H1 (cell line): ENCODE measurements around the gene RSPH6A. TPM values are rescaled to one million over a fixed set of nuclear protein-coding genes. Genes with fewer than 3 reads are reported as not detected.
A peak's percentile ranks its signal among the peaks of the same experiment; 100 is the strongest.

ENCODE experiments used
- CTCF ChIA-PET: fragments of 300-600 bp; sonication (Branson Sonifier 250); formaldehyde crosslinking; loops from one replicate; lab custom pipeline; 2021; ENCODE audit not compliant: partially characterized antibody; lab: Charles Lee
- POLR2A ChIA-PET: fragments of 300-600 bp; sonication (Branson Sonifier 250); formaldehyde crosslinking; loops from one replicate; lab custom pipeline; 2021; ENCODE audit warnings: inconsistent platforms; ENCODE audit not compliant: partially characterized antibody; lab: Charles Lee
- DNase-seq, 2 experiments: peaks; one replicate each; pipeline versions ENCODE4 v3.0.0 to v3.0.0-alpha.2; 2010 to 2022; ENCODE audit warnings: low spot score in 2 of 2, low read depth in 1 of 2, mixed read lengths in 1 of 2
- FAIRE-seq: peaks from 2 replicates; lab custom pipeline; 2011; peaks lifted over from hg19 to GRCh38; lab: Jason Lieb, UNC
- H2AFZ ChIP-seq: 2 replicates; pipeline ENCODE4 v1.8.1; 2012; ENCODE audit warnings: low read length, inconsistent platforms
- H2AK5ac ChIP-seq: 2 replicates; pipeline ENCODE4 v1.6.1; 2013; ENCODE audit warnings: low read depth, low read length
- H2BK120ac ChIP-seq: replicated peaks from 2 replicates; pipeline ENCODE3; 2013; ENCODE audit warnings: low read depth, low read length, inconsistent platforms
- H2BK12ac ChIP-seq: 2 replicates; pipeline ENCODE4 v1.6.1; 2013; ENCODE audit warnings: low read depth, low read length
- H2BK15ac ChIP-seq: 2 replicates; pipeline ENCODE4 v1.6.1; 2013; ENCODE audit warnings: low read length
- H2BK20ac ChIP-seq: 2 replicates; pipeline ENCODE4 v1.6.1; 2013; ENCODE audit warnings: low read length
- H2BK5ac ChIP-seq: 2 replicates; pipeline ENCODE4 v1.6.1; 2013; ENCODE audit warnings: low read depth, low read length
- H3K14ac ChIP-seq: 2 replicates; pipeline ENCODE4 v1.6.1; 2013; ENCODE audit warnings: inconsistent platforms; ENCODE audit not compliant: insufficient read length
- H3K18ac ChIP-seq: 2 replicates; pipeline ENCODE4 v1.6.1; 2013; ENCODE audit warnings: low read length; ENCODE audit errors: extremely low read depth
- H3K23ac ChIP-seq: 2 replicates; pipeline ENCODE4 v1.6.1; 2013; ENCODE audit warnings: inconsistent platforms; ENCODE audit not compliant: insufficient read length
- H3K23me2 ChIP-seq: 2 replicates; pipeline ENCODE4 v1.6.1; 2013; ENCODE audit warnings: low read depth, low read length
- H3K27ac ChIP-seq: 2 replicates; pipeline ENCODE4 v1.6.1; 2011; ENCODE audit warnings: low read depth, low read length, inconsistent platforms
- H3K27me3 ChIP-seq, 4 experiments: replicated peaks in 1 of 4; 1 replicate in 1 of 4; 2 replicates in 3 of 4; pipeline versions ENCODE4 v1.6.1 to v1.8.1; 2011 to 2013; ENCODE audit warnings: low read length in 3 of 4, mild to moderate bottlenecking in 3 of 4, inconsistent platforms in 2 of 4, mixed read lengths in 2 of 4, moderate library complexity in 1 of 4; ENCODE audit not compliant: control insufficient read depth in 3 of 4, insufficient read depth in 3 of 4; ENCODE audit errors: extremely low read depth in 1 of 4
- H3K36me3 ChIP-seq, 4 experiments: 2 replicates each; pipeline versions ENCODE4 v1.6.1 to v1.8.1; 2011 to 2013; ENCODE audit warnings: mild to moderate bottlenecking in 4 of 4, low read length in 3 of 4, moderate library complexity in 2 of 4, control low read depth in 1 of 4, inconsistent platforms in 1 of 4; ENCODE audit not compliant: insufficient read depth in 4 of 4, control insufficient read depth in 2 of 4
- H3K4ac ChIP-seq: replicated peaks from 2 replicates; pipeline ENCODE3; 2013; ENCODE audit warnings: low read length, low read depth, mixed read lengths, inconsistent platforms; ENCODE audit not compliant: insufficient read length
- H3K4me1 ChIP-seq, 4 experiments: replicated peaks in 1 of 4; 1 replicate in 1 of 4; 2 replicates in 3 of 4; pipeline versions ENCODE4 v1.6.1 to v1.8.1; 2011 to 2013; ENCODE audit warnings: low read length in 3 of 4, inconsistent platforms in 2 of 4, mixed read lengths in 1 of 4; ENCODE audit not compliant: insufficient read depth in 4 of 4, control insufficient read depth in 3 of 4
- H3K4me2 ChIP-seq, 2 experiments: 2 replicates each; pipeline versions ENCODE4 v1.6.1 to v1.8.1; 2011 to 2013; ENCODE audit warnings: low read depth in 2 of 2, low read length in 2 of 2, control low read depth in 1 of 2, inconsistent platforms in 1 of 2, mild to moderate bottlenecking in 1 of 2; ENCODE audit not compliant: insufficient read depth in 1 of 2
- H3K4me3 ChIP-seq, 4 experiments: fragments of 200-600, 300-600 bp in 1 of 4; sonication (generic), shearing (Covaris generic), sonication (Bioruptor Twin) in 1 of 4; 2 replicates each; pipeline versions ENCODE4 v1.5.1 to v1.8.1; 2011 to 2016; ENCODE audit warnings: low read length in 4 of 4, low read depth in 3 of 4, control low read depth in 2 of 4, inconsistent platforms in 2 of 4, mild to moderate bottlenecking in 2 of 4, mixed read lengths in 1 of 4, moderate library complexity in 1 of 4; ENCODE audit not compliant: insufficient read depth in 2 of 4; ENCODE audit errors: extremely low read depth in 1 of 4
- H3K56ac ChIP-seq: replicated peaks from 2 replicates; pipeline ENCODE3; 2013; ENCODE audit warnings: low read depth, mild to moderate bottlenecking, mixed read lengths, low read length, inconsistent platforms; ENCODE audit not compliant: insufficient read length
- H3K79me1 ChIP-seq: 2 replicates; pipeline ENCODE4 v1.6.1; 2013; ENCODE audit warnings: low read depth, low read length, control low read depth
- H3K79me2 ChIP-seq, 2 experiments: 2 replicates each; pipeline versions ENCODE4 v1.6.1 to v1.8.1; 2012 to 2013; ENCODE audit warnings: low read length in 2 of 2, mild to moderate bottlenecking in 2 of 2, inconsistent platforms in 1 of 2; ENCODE audit not compliant: insufficient read depth in 2 of 2, control insufficient read depth in 1 of 2
- H3K9ac ChIP-seq, 4 experiments: replicated peaks in 1 of 4; 1 replicate in 1 of 4; 2 replicates in 3 of 4; pipeline versions ENCODE4 v1.6.1 to v1.8.1; 2011 to 2013; ENCODE audit warnings: low read depth in 3 of 4, low read length in 3 of 4, control low read depth in 2 of 4, mild to moderate bottlenecking in 2 of 4, moderate library complexity in 2 of 4, inconsistent platforms in 1 of 4; ENCODE audit errors: extremely low read depth in 1 of 4
- H3K9me3 ChIP-seq, 2 experiments: 2 replicates each; pipeline versions ENCODE4 v1.6.1 to v1.8.1; 2012 to 2013; ENCODE audit warnings: mild to moderate bottlenecking in 2 of 2, moderate library complexity in 2 of 2, control low read depth in 1 of 2, inconsistent platforms in 1 of 2, low read depth in 1 of 2, low read length in 1 of 2, mixed read lengths in 1 of 2; ENCODE audit not compliant: insufficient read depth in 2 of 2
- H4K20me1 ChIP-seq, 2 experiments: replicated peaks in 1 of 2; 2 replicates each; pipeline versions ENCODE3 to v1.8.1; 2011 to 2013; ENCODE audit warnings: inconsistent platforms in 2 of 2, low read length in 2 of 2, mild to moderate bottlenecking in 1 of 2; ENCODE audit not compliant: insufficient read depth in 2 of 2, control insufficient read depth in 1 of 2
- H4K5ac ChIP-seq: 2 replicates; pipeline ENCODE4 v1.6.1; 2013; ENCODE audit warnings: low read length, low read depth, mixed read lengths, inconsistent platforms; ENCODE audit not compliant: insufficient read length
- H4K8ac ChIP-seq: 2 replicates; pipeline ENCODE4 v1.8.0; 2013; ENCODE audit warnings: mild to moderate bottlenecking, moderate library complexity, low read length, inconsistent platforms; ENCODE audit not compliant: insufficient read depth; ENCODE audit errors: extremely low read depth
- H4K91ac ChIP-seq: replicated peaks from 2 replicates; pipeline ENCODE3; 2013; ENCODE audit warnings: low read length, mixed read lengths, inconsistent platforms; ENCODE audit not compliant: insufficient read length
- ASH2L ChIP-seq: fragments of 200-600, 300-600 bp; sonication (generic); IDR thresholded peaks from one replicate; pipeline ENCODE4 v1.7.1; 2017; ENCODE audit warnings: low read length
- ATF3 ChIP-seq: IDR thresholded peaks from 2 replicates; pipeline ENCODE4 v1.6.1; 2011; ENCODE audit warnings: low read depth, mild to moderate bottlenecking, low read length; ENCODE audit not compliant: insufficient read depth
- CBX5 ChIP-seq: fragments of 300-800, 300-1000 bp; sonication (generic); IDR thresholded peaks from 2 replicates; pipeline ENCODE4 v1.7.1; 2016; ENCODE audit warnings: antibody characterized with exemption, low read length, low read depth
- CEBPB ChIP-seq: IDR thresholded peaks from 2 replicates; pipeline ENCODE4 v1.6.1; 2012; ENCODE audit warnings: low read depth, low read length
- CHD1 ChIP-seq: IDR thresholded peaks from 2 replicates; pipeline ENCODE4 v1.6.1; 2012; ENCODE audit warnings: low read depth, low read length, improper control_type of control experiment
- E2F6 ChIP-seq: IDR thresholded peaks from 2 replicates; pipeline ENCODE4 v1.6.1; 2012; ENCODE audit warnings: inconsistent platforms
- EZH2 ChIP-seq: fragments of 200-600 bp; sonication (generic); IDR thresholded peaks from 2 replicates; pipeline ENCODE4 v1.7.1; 2012; ENCODE audit warnings: low read depth, mild to moderate bottlenecking, moderate library complexity, low read length, inconsistent platforms; ENCODE audit not compliant: severe bottlenecking
- HDAC6 ChIP-seq: IDR thresholded peaks from one replicate; pipeline ENCODE4 v1.7.1; 2012; ENCODE audit warnings: low read depth, mild to moderate bottlenecking, inconsistent platforms, low read length, moderate library complexity
- POLR2A ChIP-seq, 2 experiments: IDR thresholded peaks; 1 replicate in 1 of 2; 2 replicates in 1 of 2; pipeline ENCODE4 v1.6.1; 2011; ENCODE audit warnings: low read depth in 2 of 2, low read length in 2 of 2, mild to moderate bottlenecking in 2 of 2; ENCODE audit errors: control extremely low read depth in 1 of 2
- SIX5 ChIP-seq: IDR thresholded peaks from 2 replicates; pipeline ENCODE4 v1.6.1; 2011; ENCODE audit warnings: mild to moderate bottlenecking, low read depth, low read length
- SRF ChIP-seq: IDR thresholded peaks from 2 replicates; pipeline ENCODE4 v1.6.1; 2011; ENCODE audit warnings: mild to moderate bottlenecking, low read depth, low read length, moderate library complexity
- ZNF274 ChIP-seq: IDR thresholded peaks from 2 replicates; pipeline ENCODE4 v1.7.0; 2012; ENCODE audit warnings: low read length, borderline replicate concordance; ENCODE audit errors: extremely low read depth
- WGBS, 2 experiments: shearing (Covaris generic) in 1 of 2; methylation state at CpG; one replicate each; pipeline versions ENCODE4 v1.1.6 to v1.1.7; 2013 to 2015; ENCODE audit warnings: low lambda C conversion rate in 2 of 2, mixed read lengths in 2 of 2, inconsistent platforms in 1 of 2, low coverage in 1 of 2, missing lambda C conversion rate in 1 of 2; ENCODE audit not compliant: insufficient replicate concordance in 2 of 2, insufficient coverage in 1 of 2, insufficient read length in 1 of 2; ENCODE audit errors: extremely low coverage in 1 of 2, missing lambda C conversion rate in 1 of 2; 5-methylcytosine and 5-hydroxymethylcytosine counted together
- polyA plus RNA-seq, 7 experiments: library from polyadenylated mRNA; depleted of rRNA in 3 of 7; stranded (reverse) in 5 of 7; unstranded in 2 of 7; fragments of >200 nt in 5 of 7; fragments of 200-250 nt in 2 of 7; gene quantifications; 1 replicate in 5 of 7; 2 replicates in 1 of 7; 4 replicates in 1 of 7; pipeline versions ENCODE4 v1.2.1 to v1.2.3, GENCODE V29; 2011 to 2013; ENCODE audit warnings: missing spikeins in 2 of 7, mixed read lengths in 2 of 7
- total RNA-seq: library from RNA; stranded (reverse); fragmentation: NEBNext Ultra II Directional; extraction: Animal tissue kit (Norgen Biotek cat#: 25700); gene quantifications from 2 replicates; pipeline ENCODE4 v1.2.1, GENCODE V29; 2021

The RSPH6A gene
- total and polyA plus RNA-seq, 2 of the 8 experiments (the other 6 are each of a cell fraction or from before 2014, with no cell fraction given) = 0.05 to 0.19 TPM

- no peak overlapping the region for H2BK5ac ChIP-seq
- H4K91ac ChIP-seq = no peak overlapping the region
- no peak overlapping the region for H2BK12ac ChIP-seq
- no peak overlapping the region for H4K5ac ChIP-seq
- H3K4me3 ChIP-seq = peak overlapping the region; percentile 51 to 90 (median 69); a peak in 7 of 8 replicates
- no peak overlapping the region for H4K8ac ChIP-seq
- no peak overlapping the region for H3K56ac ChIP-seq
- no peak for DNase-seq
- H3K79me2 ChIP-seq = peaks cover 3 to 69% of the 10 kb centered on the region in 2 experiments; a peak in 2 of 4 replicates
- H3K36me3 ChIP-seq = peaks cover 0 to 9% (median 7%) of the 10 kb centered on the region in 4 experiments; a peak in 3 of 8 replicates
- H3K9me3 ChIP-seq = no peaks in the 10 kb centered on the region
- H3K4ac ChIP-seq = no peak overlapping the region
- no peak overlapping the region for H2AFZ ChIP-seq
- H2AK5ac ChIP-seq = no peak overlapping the region
- no peak overlapping the region for H3K23ac ChIP-seq
- WGBS, 2 experiments = 6% methylated on average over 22 of the region's 22 CpGs; no CpG with 5 or more reads in 1 of the 2 experiments
- CTCF ChIA-PET = interaction anchor here (0.7 to 12.4 kb wide), 11 partner anchors 9 to 424 kb away, joined by 3 to 208 read pairs (median 3); partner anchors contain the start of genes IRF2BP1 and SIX5
- POLR2A ChIA-PET = interaction anchor here (0.6 to 13.7 kb wide), 18 partner anchors 10 to 146 kb away, joined by 3 to 277 read pairs (median 4); partner anchors contain the start of genes IRF2BP1, MYPOP, RSPH6A and SIX5
- H3K18ac ChIP-seq = no peak overlapping the region
- no peaks in the 10 kb centered on the region; a peak in 1 of 7 replicates for H3K27me3 ChIP-seq
- H3K14ac ChIP-seq = no peak overlapping the region
- FAIRE-seq = no peak
- H3K23me2 ChIP-seq = peaks cover 18% of the 10 kb centered on the region
- H3K4me1 ChIP-seq = peaks cover 0 to 18% (median 8%) of the 10 kb centered on the region in 4 experiments; a peak in 6 of 7 replicates
- H3K79me1 ChIP-seq = peaks cover 12% of the 10 kb centered on the region; the same call in 1 of the 2 replicates
- peak overlapping the region; percentile 91 to 96 for H3K4me2 ChIP-seq
- H2BK20ac ChIP-seq = no peak overlapping the region
- H2BK15ac ChIP-seq = no peak overlapping the region
- no peak overlapping the region; a peak in 1 of 7 replicates for H3K9ac ChIP-seq
- H2BK120ac ChIP-seq = no peak overlapping the region
- H4K20me1 ChIP-seq = peaks cover 0 to 4% of the 10 kb centered on the region in 2 experiments
- H3K27ac ChIP-seq = no peak overlapping the region
- TF ChIP-seq SRF (no peak), CHD1 (no peak), E2F6 (no peak), CEBPB (no peak), HDAC6 (no peak), SIX5 (no peak; the same call in 1 of the 2 replicates), EZH2 (no peak), ATF3 (peak; percentile 1; the same call in 1 of the 2 replicates), CBX5 (no peak), POLR2A (IDR thresholded peaks at IDR 0.05; ENCODE audit: control extremely low read depth in 1 of 2, low read depth in 2 of 2, low read length in 2 of 2) (no peak), ZNF274 (no peak), ASH2L (peak; percentile 39)
Measured at GRCh38 chr19:45863335-45863839, 48.3 kb upstream of the RSPH6A start.
